ENCODE results near the gene GAS2L2. TPM values are rescaled to one million over a fixed set of nuclear protein-coding genes. Genes with fewer than 3 reads are reported as not detected.

Gene GAS2L2
- total RNA-seq, 1 experiment from 2014 or later: not detected

GRCh38 chr17:35728551-35728950 is 24.5 kb downstream of the GAS2L2 start:
- no peaks in the 10 kb centered on the region for H3F3A ChIP-seq (ENCODE audit: insufficient read depth, low read depth)
- H3K9me2 ChIP-seq (ENCODE audit: insufficient read depth): no peaks in the 10 kb centered on the region
- no peaks in the 10 kb centered on the region for H3K27me3 ChIP-seq (ENCODE audit: insufficient read depth, low read depth)
- intact Hi-C loops (cut with micrococcal nuclease; ENCODE audit: unreplicated experiment): no loop called here
- ChIA-PET POLR2A (ENCODE audit: unreplicated experiment) (no interaction called here), CTCF (no interaction called here)
- H3K4me3 ChIP-seq: no peak overlapping the region
- H3K27ac ChIP-seq: no peak overlapping the region
- no peak overlapping the region for H2AFZ ChIP-seq
- no peak overlapping the region for H3K4me2 ChIP-seq
- peaks cover 7% of the 10 kb centered on the region for H4K20me1 ChIP-seq (ENCODE audit: insufficient read depth)
- no peaks in the 10 kb centered on the region for H3K79me2 ChIP-seq (ENCODE audit: low read depth)
- no peaks in the 10 kb centered on the region; the same call in 1 of the 2 replicates for H3K36me3 ChIP-seq (ENCODE audit: low read depth)
- no peak for DNase-seq
- TF ChIP-seq EZH2 (IDR thresholded peaks at IDR 0.05; ENCODE audit: low read depth) (no peak), CTCF (conservative IDR thresholded peaks at IDR 0.05) (no peak)
- H3K4me1 ChIP-seq (replicated peaks; ENCODE audit: insufficient read depth): peaks cover 14% of the 10 kb centered on the region
- no TSS peak for BruUV-seq (replicated peaks)
- no peaks in the 10 kb centered on the region for H3K9me3 ChIP-seq (ENCODE audit: insufficient read depth, low read depth)

GRCh38 chr17:35727635-35728034 is 25.4 kb downstream of the GAS2L2 start:
- no peaks in the 10 kb centered on the region; the same call in 1 of the 2 replicates for H3K36me3 ChIP-seq (ENCODE audit: low read depth)
- TF ChIP-seq EZH2 (IDR thresholded peaks at IDR 0.05; ENCODE audit: low read depth) (no peak), CTCF (conservative IDR thresholded peaks at IDR 0.05) (no peak)
- no peaks in the 10 kb centered on the region for H3K9me3 ChIP-seq (ENCODE audit: insufficient read depth, low read depth)
- no peaks in the 10 kb centered on the region for H3K79me2 ChIP-seq (ENCODE audit: low read depth)
- H3K27ac ChIP-seq: no peak overlapping the region
- no peaks in the 10 kb centered on the region for H3K27me3 ChIP-seq (ENCODE audit: insufficient read depth, low read depth)
- no peaks in the 10 kb centered on the region for H3F3A ChIP-seq (ENCODE audit: insufficient read depth, low read depth)
- BruUV-seq (replicated peaks): no TSS peak
- no peak overlapping the region for H3K4me2 ChIP-seq
- peaks cover 14% of the 10 kb centered on the region for H3K4me1 ChIP-seq (replicated peaks; ENCODE audit: insufficient read depth)
- H2AFZ ChIP-seq: no peak overlapping the region
- DNase-seq: no peak
- intact Hi-C loops (cut with micrococcal nuclease; ENCODE audit: unreplicated experiment): no loop called here
- ChIA-PET POLR2A (ENCODE audit: unreplicated experiment) (no interaction called here), CTCF (no interaction called here)
- H4K20me1 ChIP-seq (ENCODE audit: insufficient read depth): peaks cover 7% of the 10 kb centered on the region
- H3K9me2 ChIP-seq (ENCODE audit: insufficient read depth): no peaks in the 10 kb centered on the region
- no peak overlapping the region for H3K4me3 ChIP-seq

- Histone ChIP-seq H3K79me2 (ENCODE audit: low read depth) (no peaks in the 10 kb centered on the region), H3K4me3 (no peak overlapping the region), H3K4me1 (replicated peaks; ENCODE audit: insufficient read depth) (peaks cover 14% of the 10 kb centered on the region), H4K20me1 (ENCODE audit: insufficient read depth) (peaks cover 7% of the 10 kb centered on the region), H3K27me3 (ENCODE audit: insufficient read depth, low read depth) (no peaks in the 10 kb centered on the region), H3K9me3 (ENCODE audit: insufficient read depth, low read depth) (no peaks in the 10 kb centered on the region), H3K36me3 (ENCODE audit: low read depth) (no peaks in the 10 kb centered on the region; the same call in 1 of the 2 replicates), H3K4me2 (no peak overlapping the region), H3F3A (ENCODE audit: insufficient read depth, low read depth) (no peaks in the 10 kb centered on the region), H2AFZ (no peak overlapping the region), H3K27ac (no peak overlapping the region), H3K9me2 (ENCODE audit: insufficient read depth) (no peaks in the 10 kb centered on the region)
- DNase-seq: no peak
- CTCF ChIA-PET: no interaction called here
- POLR2A ChIA-PET (ENCODE audit: unreplicated experiment): no interaction called here
- intact Hi-C loops (cut with micrococcal nuclease; ENCODE audit: unreplicated experiment): no loop called here
- TF ChIP-seq CTCF (conservative IDR thresholded peaks at IDR 0.05) (no peak), EZH2 (IDR thresholded peaks at IDR 0.05; ENCODE audit: low read depth) (no peak)
- BruUV-seq (replicated peaks): no TSS peak
These were observed 26.0 kb downstream of the GAS2L2 start for GRCh38 chr17:35726953-35727460.

Data from PC-9 (cell line).